Measurements from ENCODE around the gene CEP162. TPM values are rescaled to one million over a fixed set of nuclear protein-coding genes. Genes with fewer than 3 reads are reported as not detected.
"Not testable (repeated sequence)": the region's sequence is repeated elsewhere in the genome, so short reads cannot be mapped to it uniquely, and the experiment has no call there.

CEP162 gene
- total RNA-seq, 4 donors from 2014 or later = 1.9 to 4.4 (median 3.2) TPM

- peaks cover 0 to 5% of the 10 kb centered on the region in 2 donors for H3K36me3 ChIP-seq
- ATAC-seq (no peak), DNase-seq (no peak)
- no peaks in the 10 kb centered on the region for H3K4me1 ChIP-seq
- TF ChIP-seq CTCF (IDR thresholded peaks at IDR 0.05 in 4 of 5, conservative IDR thresholded peaks at IDR 0.05 in 1 of 5) (no peak), POLR2A (IDR thresholded peaks at IDR 0.05) (no peak)
- no peaks in the 10 kb centered on the region for H3K9me3 ChIP-seq
- intact Hi-C loops (cut with DNase I; ENCODE audit: low total_unique reads) (no loop called here), in situ Hi-C loops (cut with MboI; ENCODE audit: low sequenced_read_pairs in 4 of 4) (no loop called here)
- H3K4me3 ChIP-seq = no peak overlapping the region
- no peaks in the 10 kb centered on the region for H3K27me3 ChIP-seq
- no peak overlapping the region for H3K27ac ChIP-seq
These were observed 90.9 kb downstream of the CEP162 start for GRCh38 chr6:84136364-84137050.

- no peak for ATAC-seq
- TF ChIP-seq POLR2A (IDR thresholded peaks at IDR 0.05) (no peak), CTCF (IDR thresholded peaks at IDR 0.05 in 4 of 5, conservative IDR thresholded peaks at IDR 0.05 in 1 of 5) (no peak)
- Histone ChIP-seq H3K9me3 (no peaks in the 10 kb centered on the region), H3K27ac (no peak overlapping the region), H3K4me1 (no peaks in the 10 kb centered on the region), H3K4me3 (no peak overlapping the region), H3K36me3 (no peaks in the 10 kb centered on the region), H3K27me3 (no peaks in the 10 kb centered on the region)
- intact Hi-C loops (cut with DNase I; ENCODE audit: low total_unique reads) = no loop called here
- in situ Hi-C loops (cut with MboI; ENCODE audit: low sequenced_read_pairs in 4 of 4) = no loop called here
- no peak for DNase-seq
These were observed 92.2 kb downstream of the CEP162 start for GRCh38 chr6:84135291-84135690.

GRCh38 chr6:84133385-84133784 lies 94.1 kb downstream of the CEP162 start:
- H3K27ac ChIP-seq; DNase-seq; H3K36me3 ChIP-seq; H3K27me3 ChIP-seq; ATAC-seq; in situ Hi-C loops (cut with MboI; ENCODE audit: low sequenced_read_pairs in 4 of 4); H3K4me3 ChIP-seq; intact Hi-C loops (cut with DNase I; ENCODE audit: low total_unique reads); H3K4me1 ChIP-seq; H3K9me3 ChIP-seq: not testable (repeated sequence)

GRCh38 chr6:84129588-84129987 lies 97.9 kb downstream of the CEP162 start:
- H3K4me1 ChIP-seq; H3K9me3 ChIP-seq; H3K27ac ChIP-seq; H3K4me3 ChIP-seq; intact Hi-C loops (cut with DNase I; ENCODE audit: low total_unique reads); DNase-seq; in situ Hi-C loops (cut with MboI; ENCODE audit: low sequenced_read_pairs in 4 of 4); H3K27me3 ChIP-seq; ATAC-seq; H3K36me3 ChIP-seq: not testable (repeated sequence)

- ATAC-seq = no peak
- intact Hi-C loops (cut with DNase I; ENCODE audit: low total_unique reads) (no loop called here), in situ Hi-C loops (cut with MboI; ENCODE audit: low sequenced_read_pairs in 4 of 4) (no loop called here)
- no peaks in the 10 kb centered on the region for H3K9me3 ChIP-seq
- no peak for DNase-seq
- no peaks in the 10 kb centered on the region for H3K36me3 ChIP-seq
- TF ChIP-seq POLR2A (IDR thresholded peaks at IDR 0.05) (no peak), CTCF (IDR thresholded peaks at IDR 0.05 in 4 of 5, conservative IDR thresholded peaks at IDR 0.05 in 1 of 5) (no peak)
- H3K4me3 ChIP-seq = no peak overlapping the region
- peaks cover 0 to 5% of the 10 kb centered on the region in 2 donors for H3K4me1 ChIP-seq
- H3K27ac ChIP-seq = no peak overlapping the region
- no peaks in the 10 kb centered on the region for H3K27me3 ChIP-seq
These were observed 104.3 kb downstream of the CEP162 start for GRCh38 chr6:84123186-84123585.

GRCh38 chr6:84119277-84119676 lies 108.2 kb downstream of the CEP162 start:
- no peaks in the 10 kb centered on the region for H3K27me3 ChIP-seq
- no peak for TF ChIP-seq POLR2A (IDR thresholded peaks at IDR 0.05)
- TF ChIP-seq CTCF (IDR thresholded peaks at IDR 0.05 in 4 of 5, conservative IDR thresholded peaks at IDR 0.05 in 1 of 5) = no peak
- DNase-seq = no peak
- H3K4me3 ChIP-seq = no peak overlapping the region
- in situ Hi-C loops (cut with MboI; ENCODE audit: low sequenced_read_pairs in 4 of 4) (no loop called here), intact Hi-C loops (cut with DNase I; ENCODE audit: low total_unique reads) (no loop called here)
- H3K9me3 ChIP-seq = no peaks in the 10 kb centered on the region
- peak in 1 of 2 donors; percentile 60 for ATAC-seq
- H3K4me1 ChIP-seq = peaks cover 0 to 5% of the 10 kb centered on the region in 2 donors
- H3K36me3 ChIP-seq = no peaks in the 10 kb centered on the region
- H3K27ac ChIP-seq = no peak overlapping the region

Measured in gastrocnemius medialis (tissue), 4 donors.